Stomach (tissue), 4 donors: Measurements from ENCODE around the gene NEK6.

ENCODE experiments used
- CTCF ChIP-seq, 7 experiments: fragments of 450-650 bp in 4 of 7; fragments of 200-600 bp in 3 of 7; sonication (generic) in 3 of 7; IDR thresholded peaks; one replicate each; pipeline ENCODE4 v1.5.1; 2016 to 2019; ENCODE audit warnings: antibody characterized with exemption in 7 of 7, control low read depth in 2 of 7, mild to moderate bottlenecking in 1 of 7
- EP300 ChIP-seq: sonication (generic); formaldehyde crosslinking; IDR thresholded peaks from one replicate; pipeline ENCODE4 v1.6.1; 2017; ENCODE audit warnings: antibody characterized with exemption
- POLR2A ChIP-seq, 4 donors: fragments of 450-650 bp; IDR thresholded peaks; one replicate each; pipeline ENCODE4 v1.6.1; 2016; ENCODE audit warnings: antibody characterized with exemption in 4 of 4, control low read depth in 2 of 4, mild to moderate bottlenecking in 1 of 4, moderate library complexity in 1 of 4

- TF ChIP-seq CTCF (IDR thresholded peaks at IDR 0.05) (no peak), POLR2A (IDR thresholded peaks at IDR 0.05) (no peak), EP300 (no peak)
These were observed 127.1 kb downstream of the NEK6 start for GRCh38 chr9:124384846-124385245.
